ENCODE data around the gene TENT5C.

The TENT5C gene

GRCh38 chr1:117563492-117563875 is 42.4 kb upstream of the TENT5C start:
- H3K79me2 ChIP-seq (ENCODE audit: insufficient read depth, low read length): no peaks in the 10 kb centered on the region
- H3K9me3 ChIP-seq (ENCODE audit: insufficient read depth, low read depth, low read length): no peaks in the 10 kb centered on the region
- TF ChIP-seq, protein P1, sequence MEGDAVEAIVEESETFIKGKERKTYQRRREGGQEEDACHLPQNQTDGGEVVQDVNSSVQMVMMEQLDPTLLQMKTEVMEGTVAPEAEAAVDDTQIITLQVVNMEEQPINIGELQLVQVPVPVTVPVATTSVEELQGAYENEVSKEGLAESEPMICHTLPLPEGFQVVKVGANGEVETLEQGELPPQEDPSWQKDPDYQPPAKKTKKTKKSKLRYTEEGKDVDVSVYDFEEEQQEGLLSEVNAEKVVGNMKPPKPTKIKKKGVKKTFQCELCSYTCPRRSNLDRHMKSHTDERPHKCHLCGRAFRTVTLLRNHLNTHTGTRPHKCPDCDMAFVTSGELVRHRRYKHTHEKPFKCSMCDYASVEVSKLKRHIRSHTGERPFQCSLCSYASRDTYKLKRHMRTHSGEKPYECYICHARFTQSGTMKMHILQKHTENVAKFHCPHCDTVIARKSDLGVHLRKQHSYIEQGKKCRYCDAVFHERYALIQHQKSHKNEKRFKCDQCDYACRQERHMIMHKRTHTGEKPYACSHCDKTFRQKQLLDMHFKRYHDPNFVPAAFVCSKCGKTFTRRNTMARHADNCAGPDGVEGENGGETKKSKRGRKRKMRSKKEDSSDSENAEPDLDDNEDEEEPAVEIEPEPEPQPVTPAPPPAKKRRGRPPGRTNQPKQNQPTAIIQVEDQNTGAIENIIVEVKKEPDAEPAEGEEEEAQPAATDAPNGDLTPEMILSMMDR (conservative IDR thresholded peaks at IDR 0.05; ENCODE audit: low read length): no peak
- no peak for TF ChIP-seq EZH2phosphoT487 (IDR thresholded peaks at IDR 0.05; ENCODE audit: borderline replicate concordance)
- H3K9me2 ChIP-seq (replicated peaks; ENCODE audit: low read depth, low read length): no peaks in the 10 kb centered on the region
- H3K27me3 ChIP-seq (ENCODE audit: insufficient read depth, low read length, poor library complexity, severe bottlenecking): no peaks in the 10 kb centered on the region
- H3K4me3 ChIP-seq (ENCODE audit: low read length, poor library complexity, severe bottlenecking): no peak overlapping the region
- no peak overlapping the region for H3K4me2 ChIP-seq (ENCODE audit: low read depth, low read length, poor library complexity, severe bottlenecking)
- no peak overlapping the region for H2AFZ ChIP-seq (ENCODE audit: low read length)
- no peaks in the 10 kb centered on the region for H4K20me1 ChIP-seq (ENCODE audit: insufficient read depth, low read length, poor library complexity, severe bottlenecking)
- no peaks in the 10 kb centered on the region for H3K36me3 ChIP-seq (ENCODE audit: insufficient read depth, low read length)
- H3K4me1 ChIP-seq (ENCODE audit: insufficient read depth, low read length, poor library complexity, severe bottlenecking): peaks cover 3% of the 10 kb centered on the region
- H3F3A ChIP-seq (ENCODE audit: low read depth): no peaks in the 10 kb centered on the region
- no peak overlapping the region for H3K9ac ChIP-seq (ENCODE audit: low read depth, low read length, poor library complexity, severe bottlenecking)

GRCh38 chr1:117564227-117565075 is 41.4 kb upstream of the TENT5C start:
- Histone ChIP-seq H4K20me1 (ENCODE audit: insufficient read depth, low read length, poor library complexity, severe bottlenecking) (no peaks in the 10 kb centered on the region), H3K9me3 (ENCODE audit: insufficient read depth, low read depth, low read length) (no peaks in the 10 kb centered on the region), H3K9me2 (replicated peaks; ENCODE audit: low read depth, low read length) (no peaks in the 10 kb centered on the region), H3K4me2 (ENCODE audit: low read depth, low read length, poor library complexity, severe bottlenecking) (no peak overlapping the region), H2AFZ (ENCODE audit: low read length) (no peak overlapping the region), H3K36me3 (ENCODE audit: insufficient read depth, low read length) (no peaks in the 10 kb centered on the region), H3K9ac (ENCODE audit: low read depth, low read length, poor library complexity, severe bottlenecking) (no peak overlapping the region), H3K27me3 (ENCODE audit: insufficient read depth, low read length, poor library complexity, severe bottlenecking) (no peaks in the 10 kb centered on the region), H3K79me2 (ENCODE audit: insufficient read depth, low read length) (no peaks in the 10 kb centered on the region), H3K4me1 (ENCODE audit: insufficient read depth, low read length, poor library complexity, severe bottlenecking) (peaks cover 3% of the 10 kb centered on the region), H3F3A (ENCODE audit: low read depth) (no peaks in the 10 kb centered on the region), H3K4me3 (ENCODE audit: low read length, poor library complexity, severe bottlenecking) (no peak overlapping the region)
- TF ChIP-seq, protein P1 (conservative IDR thresholded peaks at IDR 0.05; ENCODE audit: low read length): no peak
- no peak for TF ChIP-seq EZH2phosphoT487 (IDR thresholded peaks at IDR 0.05; ENCODE audit: borderline replicate concordance)

DNA sequence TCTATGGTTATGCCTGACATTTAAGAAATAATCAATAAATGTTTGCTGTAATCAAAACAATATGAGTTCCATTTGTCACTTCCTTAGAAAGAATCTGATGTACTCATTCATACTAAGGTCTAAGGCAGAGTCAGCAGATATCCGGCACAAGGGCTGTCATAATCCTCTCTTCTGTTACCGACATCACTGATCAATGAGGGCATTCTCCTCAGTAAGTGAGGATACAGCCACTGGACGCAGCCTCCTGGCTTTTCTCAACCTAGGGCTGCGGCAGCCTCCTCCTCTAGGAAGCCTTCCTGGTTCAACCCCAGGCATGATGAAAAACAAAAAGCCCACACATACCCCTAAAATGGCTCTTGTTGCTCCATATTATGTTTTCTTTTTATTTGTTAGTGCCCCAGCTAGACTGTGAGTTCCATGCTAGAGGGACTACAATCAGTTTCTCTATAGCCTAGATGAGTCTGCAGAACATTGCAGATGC is 40.7 kb upstream of the TENT5C start:
- no peaks in the 10 kb centered on the region for H3K36me3 ChIP-seq (ENCODE audit: insufficient read depth, low read length)
- no peak for TF ChIP-seq EZH2phosphoT487 (IDR thresholded peaks at IDR 0.05; ENCODE audit: borderline replicate concordance)
- TF ChIP-seq, protein P1 (conservative IDR thresholded peaks at IDR 0.05; ENCODE audit: low read length): no peak
- no peaks in the 10 kb centered on the region for H3K79me2 ChIP-seq (ENCODE audit: insufficient read depth, low read length)
- H3K4me3 ChIP-seq (ENCODE audit: low read length, poor library complexity, severe bottlenecking): no peak overlapping the region
- H3K9me2 ChIP-seq (replicated peaks; ENCODE audit: low read depth, low read length): no peaks in the 10 kb centered on the region
- no peak overlapping the region for H3K4me2 ChIP-seq (ENCODE audit: low read depth, low read length, poor library complexity, severe bottlenecking)
- H3K9me3 ChIP-seq (ENCODE audit: insufficient read depth, low read depth, low read length): no peaks in the 10 kb centered on the region
- H3K27me3 ChIP-seq (ENCODE audit: insufficient read depth, low read length, poor library complexity, severe bottlenecking): no peaks in the 10 kb centered on the region
- no peaks in the 10 kb centered on the region for H3F3A ChIP-seq (ENCODE audit: low read depth)
- no peak overlapping the region for H3K9ac ChIP-seq (ENCODE audit: low read depth, low read length, poor library complexity, severe bottlenecking)
- peaks cover 3% of the 10 kb centered on the region for H3K4me1 ChIP-seq (ENCODE audit: insufficient read depth, low read length, poor library complexity, severe bottlenecking)
- H4K20me1 ChIP-seq (ENCODE audit: insufficient read depth, low read length, poor library complexity, severe bottlenecking): no peaks in the 10 kb centered on the region
- no peak overlapping the region for H2AFZ ChIP-seq (ENCODE audit: low read length)
